HepG2 (cell line): ENCODE measurements around the gene SPTBN5. TPM values are rescaled to one million over a fixed set of nuclear protein-coding genes. Genes with fewer than 3 reads are reported as not detected.

ENCODE experiments used
- ATAC-seq: fragments of 200-7000 bp; cut with Tn5 transposase; 3 replicates; pipeline ENCODE4 v1.9.1; 2020; ENCODE audit warnings: mild to moderate bottlenecking, moderate library complexity
- BruUV-seq: library from RNA; stranded (reverse); fragments of 400-500 nt; replicated peaks from 2 replicates; lab custom pipeline; 2021; lab: Mats Ljungman, UMichigan
- CTCF ChIA-PET: fragments of 300-600 bp; formaldehyde crosslinking; extraction: SDS; loops from one replicate; lab custom pipeline; 2021; ENCODE audit warnings: low total read pairs, inconsistent platforms, low intra/inter-chr PET ratio; lab: Yijun Ruan, JAX
- POLR2A ChIA-PET: fragments of 350-600 bp; sonication (Branson Sonifier 250); formaldehyde crosslinking; loops from one replicate; lab custom pipeline; 2020; ENCODE audit warnings: antibody characterized with exemption, inconsistent platforms; lab: Yijun Ruan, JAX
- DNase-seq: peaks from one replicate; pipeline ENCODE4 v3.0.0-alpha.2; 2015; ENCODE audit warnings: low spot score
- FAIRE-seq: peaks from 3 replicates; lab custom pipeline; 2011; peaks lifted over from hg19 to GRCh38; lab: Jason Lieb, UNC
- H2AFZ ChIP-seq: one replicate; pipeline ENCODE4 v1.6.1; 2011; ENCODE audit warnings: low read length, inconsistent platforms
- H3K27ac ChIP-seq: fragments of 300-600 bp; 3 replicates; pipeline ENCODE4 v1.8.0; 2011; ENCODE audit warnings: mixed run types, mild to moderate bottlenecking, mixed read lengths, low read length, inconsistent platforms; ENCODE audit not compliant: insufficient read depth; ENCODE audit errors: extremely low read length
- H3K27me3 ChIP-seq, 2 experiments: fragments of 200-600 bp in 1 of 2; 2 replicates in 1 of 2; 3 replicates in 1 of 2; pipeline versions ENCODE4 v1.6.0 to v1.8.0; 2011; ENCODE audit warnings: low read length in 2 of 2, mild to moderate bottlenecking in 2 of 2, moderate library complexity in 2 of 2, inconsistent platforms in 1 of 2; ENCODE audit not compliant: insufficient read depth in 2 of 2, control insufficient read depth in 1 of 2
- H3K36me3 ChIP-seq, 2 experiments: fragments of 200-600 bp in 1 of 2; replicated peaks in 1 of 2; 2 replicates in 1 of 2; 3 replicates in 1 of 2; pipeline versions ENCODE4 v1.5.1 to v1.8.0; 2011; ENCODE audit warnings: low read length in 2 of 2, inconsistent platforms in 1 of 2; ENCODE audit not compliant: insufficient read depth in 2 of 2, control insufficient read depth in 1 of 2
- H3K4me1 ChIP-seq: 2 replicates; pipeline ENCODE4 v1.5.1; 2012; ENCODE audit warnings: low read length, inconsistent platforms; ENCODE audit not compliant: insufficient read depth
- H3K4me2 ChIP-seq: 2 replicates; pipeline ENCODE4 v1.6.0; 2011; ENCODE audit warnings: low read depth, low read length, inconsistent platforms
- H3K4me3 ChIP-seq, 3 experiments: fragments of 200-600 bp in 1 of 3; sonication (generic), shearing (Covaris generic) in 1 of 3; replicated peaks in 1 of 3; 2 replicates each; pipeline ENCODE4 v1.5.1; 2011 to 2016; ENCODE audit warnings: low read length in 3 of 3, inconsistent platforms in 2 of 3, low read depth in 2 of 3, mild to moderate bottlenecking in 2 of 3, control low read depth in 1 of 3, mixed read lengths in 1 of 3; ENCODE audit not compliant: insufficient read depth in 1 of 3
- H3K79me2 ChIP-seq: one replicate; pipeline ENCODE4 v1.6.1; 2011; ENCODE audit warnings: low read length, inconsistent platforms; ENCODE audit not compliant: insufficient read depth
- H3K9ac ChIP-seq: 2 replicates; pipeline ENCODE4 v1.6.0; 2011; ENCODE audit warnings: mild to moderate bottlenecking, low read depth, low read length, inconsistent platforms; ENCODE audit not compliant: insufficient read depth
- H3K9me3 ChIP-seq: 2 replicates; pipeline ENCODE4 v1.5.1; 2012; ENCODE audit warnings: mild to moderate bottlenecking, low read length
- H4K20me1 ChIP-seq: 2 replicates; pipeline ENCODE4 v1.6.0; 2011; ENCODE audit warnings: inconsistent platforms, mild to moderate bottlenecking, low read length, moderate library complexity; ENCODE audit not compliant: insufficient read depth
- ARID2 ChIP-seq: sonication (generic); formaldehyde crosslinking; IDR thresholded peaks from 2 replicates; pipeline ENCODE4 v1.8.1; 2022; ENCODE audit warnings: mild to moderate bottlenecking, missing genetic modification reagents, borderline replicate concordance
- BCL3 ChIP-seq: sonication (generic); formaldehyde crosslinking; IDR thresholded peaks from 2 replicates; pipeline ENCODE4 v1.5.1; 2020; ENCODE audit warnings: mild to moderate bottlenecking, missing genetic modification reagents, moderate library complexity
- CSRNP2 ChIP-seq: sonication (generic); formaldehyde crosslinking; conservative IDR thresholded peaks from 2 replicates; pipeline ENCODE4 v1.8.0; 2022; ENCODE audit warnings: low read depth, missing genetic modification reagents
- MED8 ChIP-seq: sonication (generic); formaldehyde crosslinking; IDR thresholded peaks from 2 replicates; pipeline ENCODE4 v1.8.1; 2023; ENCODE audit warnings: mild to moderate bottlenecking, missing genetic modification reagents; ENCODE audit not compliant: insufficient replicate concordance
- TBP ChIP-seq: sonication (generic); formaldehyde crosslinking; IDR thresholded peaks from 2 replicates; pipeline ENCODE4 v1.5.0; 2020; ENCODE audit warnings: missing genetic modification reagents
- ZNF207 ChIP-seq: fragments of 450-650 bp; IDR thresholded peaks from 2 replicates; pipeline ENCODE4 v1.6.1; 2016; ENCODE audit warnings: antibody characterized with exemption, borderline replicate concordance
- ZNF318 ChIP-seq: sonication (generic); formaldehyde crosslinking; IDR thresholded peaks from 2 replicates; pipeline ENCODE4 v1.4.0; 2020; ENCODE audit warnings: mild to moderate bottlenecking, missing genetic modification reagents
- ZNF335 ChIP-seq: sonication (generic); formaldehyde crosslinking; IDR thresholded peaks from 2 replicates; pipeline ENCODE4 v1.4.0; 2020; ENCODE audit warnings: missing genetic modification reagents
- ZNF33A ChIP-seq: sonication (generic); formaldehyde crosslinking; IDR thresholded peaks from 2 replicates; pipeline ENCODE4 v1.5.1; 2020; ENCODE audit warnings: missing genetic modification reagents, mild to moderate bottlenecking, moderate library complexity, borderline replicate concordance
- ZNF678 ChIP-seq: sonication (generic); formaldehyde crosslinking; IDR thresholded peaks from 2 replicates; pipeline ENCODE4 v1.4.0; 2020; ENCODE audit warnings: mild to moderate bottlenecking, missing genetic modification reagents
- whole genome bisulfite sequencing: methylation state at CpG from one replicate; pipeline ENCODE4 v1.1.6; 2017; ENCODE audit warnings: low lambda C conversion rate; 5-methylcytosine and 5-hydroxymethylcytosine counted together
- in situ Hi-C: cut with HindIII; loops from 2 replicates; pipeline ENCODE4 v1.10.0; 2017; ENCODE audit warnings: low pct_unique_long_range_greater_than_20kb; ENCODE audit not compliant: extremely low pct_ligation_motif_present
- intact Hi-C: fragments of 100-400 bp; cut with micrococcal nuclease; formaldehyde crosslinking; loops from one replicate; pipeline ENCODE4 v1.10.0; 2022; ENCODE audit not compliant: unreplicated experiment
- polyA plus RNA-seq, 8 experiments: library from polyadenylated mRNA; depleted of rRNA in 3 of 8; stranded (reverse) in 7 of 8; unstranded in 1 of 8; fragments of >200 nt; fragmentation: Illumina TruSeq in 4 of 8; extraction: Trizol in 4 of 8; gene quantifications; 2 replicates each; pipeline versions ENCODE4 v1.2.1 to v1.2.3, GENCODE V29; 2011 to 2016; ENCODE audit warnings: low read depth in 4 of 8, missing spikeins in 1 of 8, mixed read lengths in 1 of 8; ENCODE audit not compliant: insufficient read depth in 1 of 8
- total RNA-seq, 5 experiments: library from RNA; depleted of rRNA; stranded (reverse); fragments of >200 nt; fragmentation: Illumina TruSeq; extraction: Trizol; gene quantifications; 2 replicates each; pipeline ENCODE4 v1.2.3, GENCODE V29; 2016; ENCODE audit warnings: low read depth in 1 of 5

SPTBN5 gene
- total and polyA plus RNA-seq, 2 of the 13 experiments (the other 11 are each of a cell fraction or from before 2014, with no cell fraction given), result 0.01 to 0.07 TPM

GRCh38 chr15:41935566-41936020 lies 41.7 kb upstream of the SPTBN5 start (continued):
- TF ChIP-seq ZNF318 (CRISPR knock-in tag) (no peak), ZNF678 (CRISPR knock-in tag) (no peak), ZNF335 (CRISPR knock-in tag) (no peak), MED8 (no peak), ARID2 (CRISPR knock-in tag) (no peak)

- ChIA-PET CTCF (no interaction called here), POLR2A (no interaction called here)
- Histone ChIP-seq H2AFZ (no peak overlapping the region), H3K4me2 (no peak overlapping the region), H3K79me2 (no peaks in the 10 kb centered on the region), H4K20me1 (no peaks in the 10 kb centered on the region), H3K36me3 (no peaks in the 10 kb centered on the region; a peak in 1 of 5 replicates), H3K9me3 (no peaks in the 10 kb centered on the region), H3K4me3 (no peak overlapping the region), H3K4me1 (peaks cover 11% of the 10 kb centered on the region), H3K9ac (no peak overlapping the region), H3K27me3 (no peaks in the 10 kb centered on the region), H3K27ac (no peak overlapping the region)
- no peak for DNase-seq
- in situ Hi-C loops, result no loop called here
- no peak for ATAC-seq
- intact Hi-C loops, result no loop called here
- WGBS, result 95% methylated on average over 4 of the region's 4 CpGs
- no peak for FAIRE-seq
- no TSS peak for BruUV-seq
- no peak for TF ChIP-seq TBP (CRISPR knock-in tag)
- TF ChIP-seq ZNF207, result no peak
- TF ChIP-seq BCL3 (CRISPR knock-in tag), result no peak
- no peak for TF ChIP-seq ZNF33A
- no peak for TF ChIP-seq CSRNP2 (CRISPR knock-in tag)
Measured at GRCh38 chr15:41934843-41935242, 41.0 kb upstream of the SPTBN5 start.
